Loucy (cell line): Measurements from ENCODE around the gene ATRNL1.

Experiments used
- CTCF ChIP-seq: fragments of 200-600 bp; sonication (generic); conservative IDR thresholded peaks from 2 replicates; pipeline ENCODE4 v1.5.1; 2014; ENCODE audit warnings: mild to moderate bottlenecking, antibody characterized with exemption, low read length
- EZH2phosphoT487 ChIP-seq: fragments of 200-600 bp; IDR thresholded peaks from 2 replicates; pipeline ENCODE4 v1.6.1; 2018; ENCODE audit warnings: antibody characterized with exemption, mild to moderate bottlenecking, moderate library complexity, borderline replicate concordance

- TF ChIP-seq CTCF (no peak), EZH2phosphoT487 (no peak)
These were observed 513.6 kb downstream of the ATRNL1 start for GRCh38 chr10:115606741-115607140.
